Keratinocyte (primary cell): ENCODE measurements around the gene CDC14A.
"Not testable (repeated sequence)": the region's sequence is repeated elsewhere in the genome, so short reads cannot be mapped to it uniquely, and the experiment has no call there.

ENCODE experiments used
- CTCF ChIP-seq, 3 experiments: IDR thresholded peaks in 1 of 3; conservative IDR thresholded peaks in 1 of 3; optimal IDR thresholded peaks in 1 of 3; 2 replicates in 2 of 3; 3 replicates in 1 of 3; pipeline versions ENCODE3 to v1.5.1; 2011; ENCODE audit warnings: low read length in 3 of 3, mild to moderate bottlenecking in 3 of 3, moderate library complexity in 2 of 3, control low read depth in 1 of 3, inconsistent platforms in 1 of 3; ENCODE audit not compliant: insufficient read depth in 2 of 3; ENCODE audit errors: extremely low read depth in 1 of 3
- EZH2 ChIP-seq: IDR thresholded peaks from one replicate; pipeline ENCODE4 v1.6.1; 2012; ENCODE audit warnings: inconsistent platforms, mild to moderate bottlenecking, low read length, moderate library complexity

GRCh38 chr1:100337878-100338277 lies 14.4 kb upstream of the CDC14A start:
- TF ChIP-seq CTCF (optimal IDR thresholded peaks at IDR 0.05 in 1 of 3, IDR thresholded peaks at IDR 0.05 in 1 of 3, conservative IDR thresholded peaks at IDR 0.05 in 1 of 3; ENCODE audit: extremely low read depth in 1 of 3, insufficient read depth in 2 of 3, low read length in 3 of 3); EZH2: not testable (repeated sequence)
